LNCaP clone FGC (cell line): ENCODE measurements around the gene ERI2.

Experiments used
- DNase-seq: peaks from one replicate; pipeline ENCODE4 v3.0.0-alpha.2; 2011; ENCODE audit warnings: low read depth
- H3K4me3 ChIP-seq: 2 replicates; pipeline ENCODE4 v1.5.1; 2011; ENCODE audit warnings: mild to moderate bottlenecking, low read depth, low read length, control low read depth
- TF ChIP-seq, protein P1 (sequence below): IDR thresholded peaks from 2 replicates; pipeline ENCODE4 v1.5.1; 2012; ENCODE audit warnings: mild to moderate bottlenecking; ENCODE audit not compliant: control insufficient read depth, insufficient read depth; ENCODE audit errors: extremely low read depth

The ERI2 gene

DNA sequence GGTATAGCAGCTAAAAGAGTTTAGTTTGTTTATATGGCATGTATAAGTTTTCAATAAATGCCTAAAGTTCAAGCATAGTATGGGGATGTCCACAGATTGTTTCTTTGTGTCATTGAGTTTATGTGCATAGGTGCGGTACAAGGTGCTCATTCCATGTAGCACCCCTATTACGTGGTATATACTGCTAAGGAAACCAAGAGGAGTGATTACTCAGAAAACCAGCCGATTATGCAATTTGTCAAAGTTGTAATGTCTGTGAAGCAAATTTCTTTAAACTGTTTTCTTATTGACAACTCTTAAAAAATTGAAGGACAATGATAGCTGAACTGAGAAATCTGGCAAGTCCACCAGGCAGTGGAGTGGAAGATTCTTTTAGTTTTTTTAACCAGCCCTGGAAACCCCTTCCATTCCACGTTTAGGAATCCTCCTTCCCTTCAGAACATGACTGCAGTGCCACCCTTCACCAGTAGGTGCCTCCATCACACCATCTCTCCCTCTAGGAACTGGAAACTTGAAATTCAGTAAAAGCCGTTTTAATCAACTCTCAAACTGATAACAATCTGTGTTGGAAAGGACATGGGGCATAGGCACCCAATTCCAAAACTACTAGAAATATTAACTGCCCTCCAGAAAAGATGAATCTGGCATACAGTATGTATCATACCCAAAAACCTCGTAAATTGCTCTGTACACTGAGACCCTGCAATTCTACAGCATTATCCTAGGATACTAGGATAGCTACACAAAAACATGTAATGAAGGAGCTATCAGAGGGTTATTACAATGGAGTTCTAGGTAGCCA lies 43.5 kb upstream of the ERI2 start:
- no peak for DNase-seq
- H3K4me3 ChIP-seq: no peak overlapping the region
- TF ChIP-seq, protein P1, sequence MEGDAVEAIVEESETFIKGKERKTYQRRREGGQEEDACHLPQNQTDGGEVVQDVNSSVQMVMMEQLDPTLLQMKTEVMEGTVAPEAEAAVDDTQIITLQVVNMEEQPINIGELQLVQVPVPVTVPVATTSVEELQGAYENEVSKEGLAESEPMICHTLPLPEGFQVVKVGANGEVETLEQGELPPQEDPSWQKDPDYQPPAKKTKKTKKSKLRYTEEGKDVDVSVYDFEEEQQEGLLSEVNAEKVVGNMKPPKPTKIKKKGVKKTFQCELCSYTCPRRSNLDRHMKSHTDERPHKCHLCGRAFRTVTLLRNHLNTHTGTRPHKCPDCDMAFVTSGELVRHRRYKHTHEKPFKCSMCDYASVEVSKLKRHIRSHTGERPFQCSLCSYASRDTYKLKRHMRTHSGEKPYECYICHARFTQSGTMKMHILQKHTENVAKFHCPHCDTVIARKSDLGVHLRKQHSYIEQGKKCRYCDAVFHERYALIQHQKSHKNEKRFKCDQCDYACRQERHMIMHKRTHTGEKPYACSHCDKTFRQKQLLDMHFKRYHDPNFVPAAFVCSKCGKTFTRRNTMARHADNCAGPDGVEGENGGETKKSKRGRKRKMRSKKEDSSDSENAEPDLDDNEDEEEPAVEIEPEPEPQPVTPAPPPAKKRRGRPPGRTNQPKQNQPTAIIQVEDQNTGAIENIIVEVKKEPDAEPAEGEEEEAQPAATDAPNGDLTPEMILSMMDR: peak; percentile 98

DNA sequence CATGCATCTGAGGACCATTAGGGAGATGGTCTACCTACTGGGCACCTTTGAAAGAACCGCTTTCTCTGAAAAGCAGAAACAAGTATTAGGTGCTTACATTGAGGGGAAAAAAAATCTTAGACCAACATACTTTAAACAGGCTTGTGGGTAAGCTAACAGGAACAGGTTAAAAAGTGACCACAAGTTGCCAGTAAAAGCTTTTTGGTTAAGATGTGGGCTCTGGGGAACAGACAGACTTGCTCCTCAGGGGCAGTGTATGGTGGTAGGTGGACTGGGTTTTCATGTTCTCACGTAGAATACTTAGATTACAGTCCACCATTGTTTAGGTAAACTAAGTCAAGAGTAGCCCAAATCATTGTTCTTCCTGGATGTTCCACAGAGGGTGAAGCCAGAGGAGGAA lies 41.3 kb upstream of the ERI2 start:
- TF ChIP-seq, protein P1: no peak
- no peak for DNase-seq
- H3K4me3 ChIP-seq: no peak overlapping the region

DNA sequence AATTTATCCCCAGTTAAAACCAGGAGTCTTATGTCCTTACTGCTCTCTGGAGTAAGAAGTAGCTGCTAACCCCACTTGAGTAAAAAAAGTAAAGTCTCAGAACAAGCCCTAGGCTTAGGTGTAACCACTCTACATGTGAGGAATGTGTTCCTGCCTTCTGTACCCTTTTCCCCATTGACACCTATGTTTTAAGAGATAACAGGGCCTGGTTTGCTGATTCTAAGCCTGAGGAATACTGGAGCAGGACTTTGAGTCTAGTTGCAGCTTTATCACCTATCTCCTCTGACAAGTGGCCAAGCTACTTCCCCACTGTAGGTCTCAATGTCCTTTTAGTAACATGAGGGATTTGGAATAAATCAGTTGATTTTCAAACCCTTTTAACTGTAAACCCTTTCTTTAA lies 40.3 kb upstream of the ERI2 start:
- DNase-seq: no peak
- H3K4me3 ChIP-seq: no peak overlapping the region
- TF ChIP-seq, protein P1: no peak

DNA sequence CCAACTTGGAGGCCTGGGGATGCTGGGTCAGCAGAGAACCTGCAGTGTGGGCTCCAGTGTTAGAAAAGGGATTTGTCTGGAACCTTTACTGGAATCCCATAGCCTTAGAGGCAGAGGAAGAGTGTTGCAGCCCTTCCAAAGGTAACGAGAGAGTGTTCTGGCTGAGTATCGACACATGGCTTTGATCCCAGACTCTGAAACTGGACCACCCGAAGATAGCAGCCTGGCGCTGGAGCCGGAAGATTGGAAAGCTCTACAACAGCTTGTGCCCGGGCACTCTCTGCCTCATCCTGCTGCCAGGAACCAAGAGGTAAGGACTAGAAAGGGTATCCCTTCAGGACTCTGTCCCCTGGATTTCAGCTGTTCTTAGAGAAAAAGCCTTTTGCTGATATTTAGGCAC lies 39.8 kb upstream of the ERI2 start:
- DNase-seq: no peak
- no peak overlapping the region for H3K4me3 ChIP-seq
- TF ChIP-seq, protein P1: no peak

DNA sequence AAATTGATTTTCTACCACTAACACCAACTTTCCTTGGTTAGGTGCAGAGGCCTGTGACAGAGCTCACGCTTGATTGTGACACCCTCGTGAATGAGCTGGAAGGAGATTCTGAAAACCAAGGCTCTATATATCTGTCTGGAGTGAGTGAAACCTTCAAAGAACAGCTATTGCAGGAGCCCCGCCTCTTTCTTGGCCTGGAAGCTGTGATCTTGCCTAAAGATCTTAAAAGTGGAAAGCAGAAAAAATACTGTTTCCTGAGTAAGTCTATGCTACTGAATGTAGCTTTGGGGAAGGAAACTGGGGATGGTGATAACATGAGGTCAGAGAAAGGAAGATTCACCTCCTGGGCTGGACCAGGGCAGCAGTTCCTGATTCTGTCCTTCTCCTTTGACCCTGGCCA lies 38.3 kb upstream of the ERI2 start:
- no peak overlapping the region for H3K4me3 ChIP-seq
- TF ChIP-seq, protein P1: no peak
- no peak for DNase-seq

DNA sequence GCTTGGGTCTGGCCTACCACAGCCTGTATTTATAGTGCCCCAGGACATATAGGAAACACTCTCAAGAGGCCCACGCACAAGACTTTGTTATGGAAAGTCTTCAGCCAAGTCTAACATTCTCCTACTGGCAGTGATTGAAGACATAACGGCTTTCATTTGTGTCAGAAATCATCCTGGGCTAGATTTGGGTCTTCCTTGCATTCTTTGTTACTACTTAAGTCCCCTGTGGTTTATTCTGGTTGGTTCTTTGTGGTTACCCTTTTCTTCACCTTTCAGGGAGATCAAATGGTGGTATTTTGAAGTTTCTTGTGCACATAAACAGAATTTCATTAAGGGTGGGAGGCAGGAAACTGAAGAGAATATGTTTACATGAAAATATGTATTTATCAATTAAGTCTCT lies 37.8 kb upstream of the ERI2 start:
- H3K4me3 ChIP-seq: no peak overlapping the region

More for the DNA sequence above, 37.8 kb upstream of the ERI2 start:
- TF ChIP-seq, protein P1: no peak
- no peak for DNase-seq
